ENCODE data around the gene PLEKHA5. TPM values are rescaled to one million over a fixed set of nuclear protein-coding genes. Genes with fewer than 3 reads are reported as not detected.

Gene PLEKHA5
- 31.9 TPM for polyA plus RNA-seq (2013, experiment 1 of 2)
- polyA plus RNA-seq (2013, experiment 2 of 2): 31.0 TPM

GRCh38 chr12:19129486-19130223, at the start of gene PLEKHA5:
Gene PLEKHA5 (plus strand): TSS chr12:19129733. CDS start chr12:19129800, 67 bp downstream.
- H3K23ac ChIP-seq (ENCODE audit: low read length in 2 of 2): peak within 1 kb of the TSS; percentile 65 to 100
- peak within 1 kb of the TSS; percentile 84 to 88 for H3K4ac ChIP-seq (ENCODE audit: low read depth in 1 of 2, low read length in 2 of 2)
- H3K27me3 ChIP-seq (ENCODE audit: control insufficient read depth in 1 of 2, insufficient read depth in 1 of 2, low read length in 2 of 2): no peaks in the 10 kb centered on the region
- H4K91ac ChIP-seq (ENCODE audit: low read length): peak within 1 kb of the TSS; percentile 88
- peak within 1 kb of the TSS; percentile 95 for H3K4me2 ChIP-seq (ENCODE audit: low read length, poor library complexity, severe bottlenecking)
- peaks cover 0 to 8% of the 10 kb centered on the region in 2 experiments for H3K36me3 ChIP-seq (ENCODE audit: control insufficient read depth in 1 of 2, insufficient read depth in 2 of 2, low read depth in 1 of 2, low read length in 2 of 2)
- H2AK5ac ChIP-seq (ENCODE audit: low read length, severe bottlenecking): no peak within 1 kb of the TSS
- H2BK15ac ChIP-seq (ENCODE audit: low read depth, poor library complexity, severe bottlenecking): peak within 1 kb of the TSS; percentile 84
- H2BK5ac ChIP-seq (ENCODE audit: low read depth, low read length, poor library complexity, severe bottlenecking): peak within 1 kb of the TSS; percentile 81
- no peaks in the 10 kb centered on the region for H3K79me1 ChIP-seq (replicated peaks; ENCODE audit: low read length, poor library complexity, severe bottlenecking)
- H3K14ac ChIP-seq (ENCODE audit: low read length in 2 of 2): peak within 1 kb of the TSS in 1 of 2 experiments; percentile 100
- 1% methylated on average over 57 of the region's 103 CpGs for WGBS
- H2BK12ac ChIP-seq (ENCODE audit: low read length in 2 of 2): peak within 1 kb of the TSS; percentile 94 to 96
- peak; percentile 69 for DNase-seq
- H3K18ac ChIP-seq (ENCODE audit: low read depth in 1 of 2, low read length in 2 of 2): peak within 1 kb of the TSS; percentile 74 to 100
- H3K4me1 ChIP-seq (ENCODE audit: control insufficient read depth, insufficient read depth, low read depth, low read length): no peaks in the 10 kb centered on the region
- peak within 1 kb of the TSS; percentile 93 to 99 for H3K4me3 ChIP-seq (ENCODE audit: insufficient read depth in 1 of 2, low read depth in 1 of 2, low read length in 2 of 2)
- no peak within 1 kb of the TSS for H2AFZ ChIP-seq (ENCODE audit: low read depth, low read length)
- H3K9ac ChIP-seq (ENCODE audit: low read length): peak within 1 kb of the TSS; percentile 92
- H3K27ac ChIP-seq (ENCODE audit: low read length, poor library complexity, severe bottlenecking): peak within 1 kb of the TSS; percentile 93
- H3K9me3 ChIP-seq (ENCODE audit: control insufficient read depth, low read length): peaks cover 21% of the 10 kb centered on the region
- H2BK120ac ChIP-seq (ENCODE audit: low read depth, low read length): peak within 1 kb of the TSS; percentile 71
- peak within 1 kb of the TSS; percentile 81 for H4K8ac ChIP-seq (ENCODE audit: low read length)

- Histone ChIP-seq H3K36me3 (ENCODE audit: control insufficient read depth in 1 of 2, insufficient read depth in 2 of 2, low read depth in 1 of 2, low read length in 2 of 2) (no peaks in the 10 kb centered on the region), H2BK12ac (ENCODE audit: low read length in 2 of 2) (no peak overlapping the region), H3K18ac (ENCODE audit: low read depth in 1 of 2, low read length in 2 of 2) (no peak overlapping the region), H2BK15ac (ENCODE audit: low read depth, poor library complexity, severe bottlenecking) (no peak overlapping the region), H3K9ac (ENCODE audit: low read length) (no peak overlapping the region), H3K4me1 (ENCODE audit: control insufficient read depth, insufficient read depth, low read depth, low read length) (no peaks in the 10 kb centered on the region), H4K8ac (ENCODE audit: low read length) (no peak overlapping the region), H3K9me3 (ENCODE audit: control insufficient read depth, low read length) (no peaks in the 10 kb centered on the region), H2AK5ac (ENCODE audit: low read length, severe bottlenecking) (no peak overlapping the region), H3K27ac (ENCODE audit: low read length, poor library complexity, severe bottlenecking) (no peak overlapping the region), H4K91ac (ENCODE audit: low read length) (no peak overlapping the region), H3K27me3 (ENCODE audit: control insufficient read depth in 1 of 2, insufficient read depth in 1 of 2, low read length in 2 of 2) (no peaks in the 10 kb centered on the region), H3K4me2 (ENCODE audit: low read length, poor library complexity, severe bottlenecking) (no peak overlapping the region), H3K14ac (ENCODE audit: low read length in 2 of 2) (no peak overlapping the region), H2AFZ (ENCODE audit: low read depth, low read length) (no peak overlapping the region), H3K23ac (ENCODE audit: low read length in 2 of 2) (no peak overlapping the region), H3K79me1 (replicated peaks; ENCODE audit: low read length, poor library complexity, severe bottlenecking) (no peaks in the 10 kb centered on the region), H3K4ac (ENCODE audit: low read depth in 1 of 2, low read length in 2 of 2) (no peak overlapping the region), H2BK5ac (ENCODE audit: low read depth, low read length, poor library complexity, severe bottlenecking) (no peak overlapping the region), H3K4me3 (ENCODE audit: insufficient read depth in 1 of 2, low read depth in 1 of 2, low read length in 2 of 2) (no peak overlapping the region), H2BK120ac (ENCODE audit: low read depth, low read length) (no peak overlapping the region)
- no peak for DNase-seq
- no CpG with 5 or more reads among the region's 2 CpGs for WGBS
Measured at GRCh38 chr12:19080918-19081317, 48.6 kb upstream of the PLEKHA5 start.

DNA sequence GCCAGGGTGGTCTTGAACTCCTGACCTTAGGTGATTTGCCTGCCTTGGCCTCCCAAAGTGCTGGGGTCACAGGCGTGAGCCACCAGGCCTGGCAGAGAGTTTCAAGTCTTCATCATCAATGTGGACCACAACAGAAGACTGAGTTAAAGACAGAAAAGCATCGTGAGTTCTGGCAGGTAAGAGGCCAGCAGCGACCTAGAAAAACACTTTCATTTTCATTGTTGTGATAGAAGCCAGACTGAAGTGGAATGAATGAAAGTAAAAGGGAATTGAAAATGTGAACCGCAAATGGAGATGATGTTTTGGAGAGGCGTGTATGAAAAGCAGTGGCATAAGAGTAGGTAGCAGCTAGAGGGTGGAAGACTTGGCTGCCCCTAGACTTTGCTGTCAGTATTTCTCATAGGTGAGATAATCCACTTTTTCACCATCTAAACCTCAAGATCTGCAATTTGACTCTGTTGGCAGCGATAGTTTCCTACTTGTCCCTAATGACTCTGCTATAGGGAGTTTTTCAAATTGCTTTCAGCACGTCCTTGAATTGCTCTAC, 47.1 kb upstream of the PLEKHA5 start:
- DNase-seq: no peak
- Histone ChIP-seq H4K8ac (ENCODE audit: low read length) (no peak overlapping the region), H3K4me2 (ENCODE audit: low read length, poor library complexity, severe bottlenecking) (no peak overlapping the region), H2BK15ac (ENCODE audit: low read depth, poor library complexity, severe bottlenecking) (no peak overlapping the region), H2BK12ac (ENCODE audit: low read length in 2 of 2) (no peak overlapping the region), H4K91ac (ENCODE audit: low read length) (no peak overlapping the region), H3K18ac (ENCODE audit: low read depth in 1 of 2, low read length in 2 of 2) (no peak overlapping the region), H2AFZ (ENCODE audit: low read depth, low read length) (no peak overlapping the region), H3K14ac (ENCODE audit: low read length in 2 of 2) (no peak overlapping the region), H3K79me1 (replicated peaks; ENCODE audit: low read length, poor library complexity, severe bottlenecking) (no peaks in the 10 kb centered on the region), H2BK120ac (ENCODE audit: low read depth, low read length) (no peak overlapping the region), H3K9ac (ENCODE audit: low read length) (no peak overlapping the region), H3K36me3 (ENCODE audit: control insufficient read depth in 1 of 2, insufficient read depth in 2 of 2, low read depth in 1 of 2, low read length in 2 of 2) (no peaks in the 10 kb centered on the region), H3K4ac (ENCODE audit: low read depth in 1 of 2, low read length in 2 of 2) (no peak overlapping the region), H3K4me1 (ENCODE audit: control insufficient read depth, insufficient read depth, low read depth, low read length) (no peaks in the 10 kb centered on the region), H3K27me3 (ENCODE audit: control insufficient read depth in 1 of 2, insufficient read depth in 1 of 2, low read length in 2 of 2) (no peaks in the 10 kb centered on the region), H2BK5ac (ENCODE audit: low read depth, low read length, poor library complexity, severe bottlenecking) (no peak overlapping the region), H3K4me3 (ENCODE audit: insufficient read depth in 1 of 2, low read depth in 1 of 2, low read length in 2 of 2) (no peak overlapping the region), H3K9me3 (ENCODE audit: control insufficient read depth, low read length) (no peaks in the 10 kb centered on the region), H2AK5ac (ENCODE audit: low read length, severe bottlenecking) (no peak overlapping the region), H3K23ac (ENCODE audit: low read length in 2 of 2) (no peak overlapping the region), H3K27ac (ENCODE audit: low read length, poor library complexity, severe bottlenecking) (no peak overlapping the region)
- 95% methylated on average over 7 of the region's 7 CpGs for WGBS

DNA sequence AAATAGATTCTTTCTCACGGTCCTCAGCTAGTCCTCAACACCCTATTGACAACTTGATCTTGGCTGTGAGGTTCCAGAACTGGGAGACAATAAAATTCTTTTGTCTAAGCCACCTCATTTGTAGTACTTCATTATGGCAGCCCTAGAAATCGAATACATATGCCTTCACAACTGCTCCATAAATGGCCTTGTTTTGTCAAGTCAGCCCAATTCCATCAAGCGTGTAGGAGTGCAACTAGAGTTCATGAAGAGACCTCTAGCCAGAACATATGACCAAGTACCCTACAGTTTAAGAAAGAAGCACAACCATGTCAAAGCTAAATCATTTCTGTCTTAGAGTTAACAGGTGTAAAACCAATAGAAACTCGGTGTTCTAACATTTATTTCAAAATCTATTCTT, 45.0 kb upstream of the PLEKHA5 start:
- Histone ChIP-seq H3K9ac (ENCODE audit: low read length) (no peak overlapping the region), H3K79me1 (replicated peaks; ENCODE audit: low read length, poor library complexity, severe bottlenecking) (no peaks in the 10 kb centered on the region), H3K4me1 (ENCODE audit: control insufficient read depth, insufficient read depth, low read depth, low read length) (no peaks in the 10 kb centered on the region), H2BK5ac (ENCODE audit: low read depth, low read length, poor library complexity, severe bottlenecking) (no peak overlapping the region), H3K27me3 (ENCODE audit: control insufficient read depth in 1 of 2, insufficient read depth in 1 of 2, low read length in 2 of 2) (no peaks in the 10 kb centered on the region), H3K4me3 (ENCODE audit: insufficient read depth in 1 of 2, low read depth in 1 of 2, low read length in 2 of 2) (no peak overlapping the region), H3K36me3 (ENCODE audit: control insufficient read depth in 1 of 2, insufficient read depth in 2 of 2, low read depth in 1 of 2, low read length in 2 of 2) (no peaks in the 10 kb centered on the region), H2BK120ac (ENCODE audit: low read depth, low read length) (no peak overlapping the region), H2BK12ac (ENCODE audit: low read length in 2 of 2) (no peak overlapping the region), H3K23ac (ENCODE audit: low read length in 2 of 2) (no peak overlapping the region), H4K91ac (ENCODE audit: low read length) (no peak overlapping the region), H3K4me2 (ENCODE audit: low read length, poor library complexity, severe bottlenecking) (no peak overlapping the region), H2AFZ (ENCODE audit: low read depth, low read length) (no peak overlapping the region), H3K4ac (ENCODE audit: low read depth in 1 of 2, low read length in 2 of 2) (no peak overlapping the region), H2AK5ac (ENCODE audit: low read length, severe bottlenecking) (no peak overlapping the region), H4K8ac (ENCODE audit: low read length) (no peak overlapping the region), H3K14ac (ENCODE audit: low read length in 2 of 2) (no peak overlapping the region), H3K9me3 (ENCODE audit: control insufficient read depth, low read length) (no peaks in the 10 kb centered on the region), H2BK15ac (ENCODE audit: low read depth, poor library complexity, severe bottlenecking) (no peak overlapping the region), H3K18ac (ENCODE audit: low read depth in 1 of 2, low read length in 2 of 2) (no peak overlapping the region), H3K27ac (ENCODE audit: low read length, poor library complexity, severe bottlenecking) (no peak overlapping the region)
- no peak for DNase-seq
- WGBS: 92% methylated on average over 4 of the region's 4 CpGs

All from mesenchymal stem cell (in vitro differentiated cells and primary cell).